K562 (cell line): Measurements from ENCODE around the gene BCAS3. TPM values are rescaled to one million over a fixed set of nuclear protein-coding genes. Genes with fewer than 3 reads are reported as not detected.

ENCODE experiments used
- ATAC-seq: fragments of 200-7000 bp; cut with Tn5 transposase; 3 replicates; pipeline ENCODE4 v1.9.1; 2020; ENCODE audit warnings: moderate library complexity
- BruUV-seq: library from RNA; stranded (reverse); fragments of 400-500 nt; replicated peaks from 2 replicates; lab custom pipeline; 2021; lab: Mats Ljungman, UMichigan
- CTCF ChIA-PET: fragments of 300-600 bp; formaldehyde crosslinking; extraction: SDS; loops from one replicate; lab custom pipeline; 2021; ENCODE audit warnings: low intra/inter-chr PET ratio; lab: Yijun Ruan, JAX
- POLR2A ChIA-PET: fragments of 300-600, 350-650 bp; sonication (Branson Sonifier 250); formaldehyde crosslinking; extraction: SDS; loops from one replicate; lab custom pipeline; 2021; ENCODE audit warnings: antibody characterized with exemption, inconsistent platforms; lab: Yijun Ruan, JAX
- DNase-seq, 4 experiments: peaks; one replicate each; pipeline versions ENCODE4 v3.0.0 to v3.0.0-alpha.2; 2011 to 2018; ENCODE audit warnings: low spot score in 3 of 4, mixed read lengths in 3 of 4; ENCODE audit errors: extremely low read depth in 1 of 4
- FAIRE-seq: peaks from 2 replicates; lab custom pipeline; 2011; peaks lifted over from hg19 to GRCh38; lab: Jason Lieb, UNC
- H2AFZ ChIP-seq: 2 replicates; pipeline ENCODE4 v1.6.0; 2011; ENCODE audit warnings: low read depth, low read length, control low read depth, inconsistent platforms
- H3K27ac ChIP-seq: fragments of 200-600 bp; 3 replicates; pipeline ENCODE4 v1.8.0; 2011; ENCODE audit warnings: low read depth, mild to moderate bottlenecking, control low read depth, inconsistent platforms, low read length, moderate library complexity, mixed read lengths; ENCODE audit errors: extremely low read depth
- H3K27me3 ChIP-seq, 2 experiments: fragments of 300-600 bp in 1 of 2; 2 replicates in 1 of 2; 3 replicates in 1 of 2; pipeline versions ENCODE4 v1.6.0 to v1.8.0; 2011; ENCODE audit warnings: inconsistent platforms in 2 of 2, low read length in 2 of 2, mild to moderate bottlenecking in 1 of 2, mixed read lengths in 1 of 2, moderate library complexity in 1 of 2; ENCODE audit not compliant: control insufficient read depth in 2 of 2, insufficient read depth in 2 of 2
- H3K36me3 ChIP-seq: fragments of 300-600 bp; 3 replicates; pipeline ENCODE4 v1.8.0; 2011; ENCODE audit warnings: mild to moderate bottlenecking, low read length, inconsistent platforms; ENCODE audit not compliant: control insufficient read depth, insufficient read depth
- H3K4me1 ChIP-seq, 2 experiments: fragments of 200-600 bp in 1 of 2; replicated peaks in 1 of 2; 2 replicates in 1 of 2; 3 replicates in 1 of 2; pipeline versions ENCODE4 v1.5.1 to v1.8.0; 2011; ENCODE audit warnings: inconsistent platforms in 2 of 2, low read length in 2 of 2, mild to moderate bottlenecking in 1 of 2, mixed read lengths in 1 of 2, moderate library complexity in 1 of 2; ENCODE audit not compliant: control insufficient read depth in 2 of 2, insufficient read depth in 2 of 2
- H3K4me2 ChIP-seq: 2 replicates; pipeline ENCODE4 v1.6.1; 2011; ENCODE audit warnings: low read length, control low read depth, inconsistent platforms, mixed read lengths; ENCODE audit not compliant: insufficient read depth
- H3K4me3 ChIP-seq: fragments of 200-600 bp; sonication (generic), shearing (Covaris generic); 2 replicates; pipeline ENCODE4 v1.5.1; 2016; ENCODE audit warnings: control low read depth, inconsistent platforms
- H3K79me2 ChIP-seq: fragments of 200-600 bp; 3 replicates; pipeline ENCODE4 v1.8.0; 2011; ENCODE audit warnings: low read length, inconsistent platforms; ENCODE audit not compliant: control insufficient read depth, insufficient read depth
- H3K9ac ChIP-seq, 2 experiments: 2 replicates each; pipeline versions ENCODE4 v1.6.0 to v1.6.1; 2011; ENCODE audit warnings: low read depth in 2 of 2, low read length in 2 of 2, control low read depth in 1 of 2, inconsistent platforms in 1 of 2, mild to moderate bottlenecking in 1 of 2, mixed read lengths in 1 of 2; ENCODE audit not compliant: insufficient read depth in 1 of 2
- H3K9me1 ChIP-seq: one replicate; pipeline ENCODE4 v1.6.0; 2011; ENCODE audit warnings: inconsistent platforms, mild to moderate bottlenecking, low read length, moderate library complexity; ENCODE audit not compliant: control insufficient read depth, insufficient read depth
- H3K9me3 ChIP-seq: replicated peaks from 2 replicates; pipeline ENCODE4 v1.5.1; 2011; ENCODE audit warnings: low read depth, low read length, inconsistent platforms; ENCODE audit not compliant: control insufficient read depth, insufficient read depth
- H4K20me1 ChIP-seq: replicated peaks from 2 replicates; pipeline ENCODE4 v1.6.1; 2011; ENCODE audit warnings: low read length, inconsistent platforms, mixed read lengths; ENCODE audit not compliant: control insufficient read depth, insufficient read depth
- CCNT2 ChIP-seq: IDR thresholded peaks from 2 replicates; pipeline ENCODE4 v1.6.1; 2011; ENCODE audit warnings: borderline replicate concordance, low read depth, mild to moderate bottlenecking, moderate library complexity, mixed read lengths, low read length; ENCODE audit not compliant: insufficient read length; ENCODE audit errors: extremely low read depth
- ZBTB11 ChIP-seq, 3 experiments: fragments of 200-800 bp in 1 of 3; fragments of 250-450 bp in 1 of 3; fragments of 450-650 bp in 1 of 3; sonication (Bioruptor Pico) in 1 of 3; sonication (Bioruptor generic) in 1 of 3; formaldehyde crosslinking in 1 of 3; IDR thresholded peaks; 2 replicates each; pipeline versions ENCODE4 v1.6.1 to v1.8.0; 2016 to 2022; ENCODE audit warnings: mild to moderate bottlenecking in 2 of 3, missing genetic modification characterization in 2 of 3, missing compliant biosample characterization in 1 of 3, moderate library complexity in 1 of 3
- WGBS: fragments of 100-300 bp; shearing (Covaris generic); methylation state at CpG from one replicate; pipeline ENCODE4 v1.1.6; 2016; ENCODE audit warnings: low coverage, mixed read lengths; ENCODE audit not compliant: insufficient coverage; ENCODE audit errors: missing lambda C conversion rate; 5-methylcytosine and 5-hydroxymethylcytosine counted together
- in situ Hi-C: fragments of 300-500 bp; cut with MboI; formaldehyde crosslinking; loops from 4 replicates; pipeline ENCODE4 v1.15.0; 2018; ENCODE audit warnings: inconsistent platforms, mixed read lengths
- intact Hi-C: fragments of 100-400 bp; cut with micrococcal nuclease; formaldehyde crosslinking; loops from 2 replicates; pipeline ENCODE4 v1.14.2; 2022
- polyA plus RNA-seq, 8 experiments: library from polyadenylated mRNA; depleted of rRNA in 4 of 8; stranded (reverse) in 5 of 8; unstranded in 3 of 8; fragments of >200 nt; fragmentation: Nextera tagmentation in 2 of 8; fragmentation: Illumina TruSeq in 1 of 8; extraction: Ambion mirVana in 2 of 8; extraction: Trizol in 1 of 8; gene quantifications; 2 replicates each; pipeline versions ENCODE4 v1.2.1 to v1.2.3, GENCODE V29; 2011 to 2014; ENCODE audit warnings: inconsistent platforms in 1 of 8, missing spikeins in 1 of 8
- total RNA-seq, 7 experiments: library from RNA; depleted of rRNA in 6 of 7; stranded (reverse); fragments of >200 nt in 6 of 7; fragmentation: Illumina TruSeq in 2 of 7; extraction: Trizol in 2 of 7; gene quantifications; 2 replicates each; pipeline versions ENCODE4 v1.2.1 to v1.2.3, GENCODE V29; 2011 to 2021; ENCODE audit warnings: low replicate concordance in 1 of 7

The BCAS3 gene
- total and polyA plus RNA-seq, 9 of the 15 experiments (the other 6 are each of a cell fraction or from before 2014, with no cell fraction given) = 1.9 to 5.5 (median 3.5) TPM

GRCh38 chr17:61421460-61421859 is 743.8 kb downstream of the BCAS3 start:
- DNase-seq (peak in 1 of 4 experiments; percentile 1), ATAC-seq (no peak), FAIRE-seq (no peak)
- Histone ChIP-seq H3K9ac (no peak overlapping the region), H3K4me2 (no peak overlapping the region), H3K36me3 (no peaks in the 10 kb centered on the region), H4K20me1 (no peaks in the 10 kb centered on the region), H2AFZ (no peak overlapping the region), H3K4me1 (peaks cover 0 to 7% of the 10 kb centered on the region in 2 experiments; a peak in 4 of 5 replicates), H3K4me3 (no peak overlapping the region), H3K9me3 (no peaks in the 10 kb centered on the region), H3K79me2 (no peaks in the 10 kb centered on the region), H3K27ac (no peak overlapping the region), H3K27me3 (peaks cover 7 to 28% of the 10 kb centered on the region in 2 experiments; a peak in 4 of 5 replicates), H3K9me1 (no peaks in the 10 kb centered on the region)
- CTCF ChIA-PET = no interaction called here
- no peak for TF ChIP-seq CCNT2
- TF ChIP-seq ZBTB11 (CRISPR knock-in tag; IDR thresholded peaks at IDR 0.05) = peak in 1 of 3 experiments; percentile 84; a peak in 2 of 6 replicates
- 0% methylated on average over 4 of the region's 4 CpGs for WGBS
- POLR2A ChIA-PET = no interaction called here
- intact Hi-C loops (no loop called here), in situ Hi-C loops (loop anchor here (5.0 to 10.0 kb wide), 2 partner anchors 131 to 423 kb away; no protein-coding TSS in a partner anchor)
- no TSS peak for BruUV-seq
